GM18520 (cell line): ENCODE data around the gene ZAP70.

Source experiments
- ATAC-seq: cut with Tn5 transposase; IDR thresholded peaks from one replicate; pipeline ENCODE4 v1.9.1; 2021; ENCODE audit not compliant: unreplicated experiment

ZAP70 gene

DNA sequence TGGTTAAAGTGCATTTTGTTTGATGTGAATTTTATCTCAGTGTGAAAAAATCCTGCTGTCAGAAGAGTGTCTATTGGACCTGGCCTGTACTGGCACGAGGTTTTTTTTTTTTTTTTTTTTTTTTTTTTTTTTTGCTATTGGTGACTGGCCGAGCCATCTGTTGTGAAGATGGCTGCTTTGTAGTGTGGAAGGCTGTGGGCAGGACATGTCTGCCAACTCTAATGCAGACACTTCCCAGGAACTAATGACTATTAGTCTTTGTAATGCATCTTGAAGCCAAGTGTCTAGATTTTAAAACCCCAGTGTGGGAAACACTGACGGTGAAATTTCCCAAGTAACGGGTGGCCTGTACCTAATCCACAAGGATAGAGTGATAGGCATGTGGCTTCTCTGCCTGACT is 34.3 kb downstream of the ZAP70 start:
- no peak for ATAC-seq

DNA sequence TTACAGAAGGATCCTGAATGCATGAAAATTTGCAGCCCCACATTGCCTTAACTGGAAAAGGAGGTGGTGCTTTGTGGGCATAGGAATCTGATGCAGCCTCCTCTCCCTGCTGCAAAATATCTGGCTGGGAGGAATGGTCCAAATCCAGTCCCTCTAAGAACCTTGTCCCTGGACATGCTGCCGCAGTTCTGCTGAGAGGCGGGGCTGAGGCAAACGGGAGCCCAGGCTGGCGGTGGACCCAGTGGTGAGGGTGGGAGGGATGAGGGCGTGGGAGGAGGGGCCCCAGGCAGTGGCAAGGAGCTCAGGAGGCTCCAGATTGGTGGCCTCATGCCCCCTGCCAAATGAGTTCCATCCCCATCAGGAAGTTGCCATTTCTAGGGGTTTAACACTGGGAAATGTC is 36.2 kb downstream of the ZAP70 start:
- ATAC-seq = no peak

DNA sequence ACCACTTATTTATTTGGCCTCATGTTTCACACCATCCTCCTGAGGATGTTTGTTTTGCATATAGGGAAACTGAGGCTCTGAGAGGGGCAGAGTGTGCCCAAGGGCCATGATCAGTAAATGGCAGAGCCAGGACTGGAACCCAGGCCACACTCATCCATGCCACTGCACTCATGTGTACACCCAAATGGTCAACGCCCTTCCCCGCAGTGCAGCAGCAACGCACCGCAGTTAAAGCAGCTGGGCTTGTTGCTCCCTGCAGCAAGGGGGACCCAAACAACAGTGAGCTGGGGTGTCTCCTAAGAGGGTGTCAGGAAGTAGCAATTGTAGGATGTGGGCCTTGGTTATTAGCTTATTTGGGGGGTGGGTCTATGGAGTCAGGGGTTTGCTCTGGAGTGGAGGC is 36.6 kb downstream of the ZAP70 start:
- no peak for ATAC-seq

DNA sequence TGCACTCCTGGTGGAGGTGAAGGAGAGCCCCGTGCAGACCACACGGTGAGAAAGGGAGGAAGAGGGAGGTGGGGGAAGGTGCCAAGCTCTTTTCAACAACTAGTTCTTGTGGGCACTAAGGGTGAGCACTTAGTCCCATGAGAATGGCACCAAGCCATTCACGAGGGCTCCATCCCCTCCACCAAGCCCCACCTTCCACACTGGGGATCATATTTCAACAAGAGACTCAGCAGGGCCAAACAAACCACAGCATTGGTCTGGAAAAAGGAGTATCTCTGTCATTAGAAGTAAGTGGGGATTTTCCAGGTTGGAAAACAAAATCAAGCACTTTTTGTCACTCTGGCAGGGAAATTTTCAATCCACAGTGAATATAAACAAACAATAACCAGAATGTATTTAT is 38.4 kb downstream of the ZAP70 start:
- ATAC-seq = no peak

DNA sequence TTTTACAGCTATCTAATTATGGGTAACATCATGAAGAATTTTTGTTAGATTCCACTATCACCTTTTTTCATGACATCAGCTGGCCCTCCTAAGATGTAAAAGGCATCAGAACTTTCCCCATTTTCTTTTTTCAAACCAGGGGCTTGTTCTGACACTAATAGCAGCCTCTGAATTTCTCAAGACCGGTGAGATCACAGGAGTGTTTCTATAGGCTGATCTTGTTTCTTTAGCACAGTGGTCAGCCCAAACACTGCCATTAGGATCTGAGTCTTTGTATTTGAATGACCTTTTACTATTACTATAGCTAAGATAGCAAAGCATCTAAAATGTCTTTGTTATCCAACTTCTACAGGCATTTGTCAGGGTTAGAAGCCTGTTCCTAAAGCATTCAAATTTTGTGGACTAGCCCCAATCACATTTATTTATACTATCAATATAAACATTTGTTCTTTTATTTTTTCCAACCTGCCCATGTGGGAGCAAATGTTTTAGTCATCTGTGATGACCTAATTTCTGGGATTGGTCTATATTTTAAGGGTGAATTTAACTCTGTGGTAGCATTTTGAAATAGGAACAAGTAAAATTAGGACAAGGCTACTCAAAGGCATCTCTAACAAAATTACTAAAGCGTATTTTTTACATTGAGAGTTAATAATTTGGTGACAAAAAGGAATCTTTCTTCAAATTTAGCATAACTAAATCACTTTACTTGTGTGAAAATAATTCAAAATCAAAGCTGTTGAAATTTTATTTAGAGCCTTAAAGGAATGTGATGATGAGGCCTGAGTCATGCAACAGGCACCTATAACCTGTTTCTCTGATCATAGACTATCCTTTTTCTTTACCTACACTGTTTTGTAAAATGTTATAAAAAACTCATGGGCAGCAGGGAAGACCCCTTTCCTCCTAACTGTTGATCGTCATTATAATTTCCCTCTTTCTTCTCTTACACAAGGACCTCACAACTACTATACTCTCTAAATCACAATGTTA is 39.3 kb downstream of the ZAP70 start:
- no peak for ATAC-seq

DNA sequence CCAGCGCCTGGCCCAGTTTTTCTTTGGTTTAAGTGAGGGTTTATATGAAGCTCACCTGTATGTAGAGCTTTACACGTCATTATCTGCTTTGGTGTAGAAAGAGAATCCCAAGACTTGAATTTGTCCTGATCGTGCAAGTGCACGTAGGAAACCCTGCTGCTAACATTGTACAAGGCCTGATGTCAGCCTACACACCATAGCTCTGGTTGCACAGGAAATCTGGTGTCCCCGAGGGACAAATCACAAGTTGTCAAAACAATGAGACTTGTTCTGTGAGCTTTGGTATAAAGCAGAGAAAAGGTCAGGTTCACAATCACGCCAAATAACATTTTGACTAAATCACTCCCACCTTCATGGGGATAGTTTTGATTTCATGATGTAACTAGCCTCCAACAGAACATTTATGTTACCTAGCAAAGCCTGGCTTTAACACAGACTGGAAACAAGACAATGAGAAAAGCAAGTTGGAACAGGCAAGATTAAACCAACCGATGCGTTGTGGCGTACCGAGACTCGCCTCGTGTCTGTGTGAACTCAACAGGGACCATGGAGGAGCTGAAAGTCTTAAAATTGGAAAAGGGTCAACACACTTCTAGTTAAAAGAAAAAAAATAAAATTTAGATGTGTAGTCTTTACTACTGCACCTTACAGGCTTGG is 41.4 kb downstream of the ZAP70 start:
- no peak for ATAC-seq

DNA sequence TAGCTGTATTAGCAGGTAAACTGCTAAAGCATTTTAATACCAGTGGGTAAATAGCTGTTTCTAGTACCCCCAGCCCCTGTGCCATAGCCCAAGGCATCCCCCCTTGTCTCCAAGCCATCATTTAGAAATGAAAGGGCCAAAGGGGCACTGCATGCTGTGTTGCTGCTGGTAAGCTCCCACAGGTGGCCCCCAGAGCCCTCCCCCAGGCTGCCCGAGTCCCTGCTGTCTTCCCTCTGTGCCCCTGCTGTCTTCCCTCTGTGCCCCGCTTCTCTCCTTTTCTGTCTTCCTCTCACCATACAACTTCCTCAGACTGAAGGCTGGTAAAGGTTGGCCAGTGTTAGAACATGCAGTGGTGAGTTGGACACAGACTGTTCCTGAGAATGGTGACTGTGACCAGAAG is 42.1 kb downstream of the ZAP70 start:
- ATAC-seq = no peak

DNA sequence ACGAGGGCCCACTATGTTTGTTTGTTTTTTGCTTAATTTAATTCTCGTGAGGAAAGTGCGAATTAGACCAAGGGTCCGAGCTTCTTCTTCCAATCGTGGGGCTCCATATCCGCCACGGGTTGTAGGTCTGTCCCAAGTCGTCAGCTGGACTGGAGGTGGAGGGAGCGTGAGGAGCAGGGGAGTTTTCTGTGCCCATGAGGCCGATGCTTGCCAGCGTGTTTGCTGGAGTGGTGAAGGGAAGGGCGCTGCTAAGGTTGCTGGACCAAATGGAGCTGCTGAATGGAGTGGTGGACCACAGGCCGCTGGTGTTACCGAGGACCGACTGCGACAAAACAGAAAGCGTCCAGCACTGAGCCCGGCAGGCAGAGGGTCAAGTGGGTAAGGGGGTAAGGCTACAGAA is 43.7 kb downstream of the ZAP70 start:
- ATAC-seq = no peak

DNA sequence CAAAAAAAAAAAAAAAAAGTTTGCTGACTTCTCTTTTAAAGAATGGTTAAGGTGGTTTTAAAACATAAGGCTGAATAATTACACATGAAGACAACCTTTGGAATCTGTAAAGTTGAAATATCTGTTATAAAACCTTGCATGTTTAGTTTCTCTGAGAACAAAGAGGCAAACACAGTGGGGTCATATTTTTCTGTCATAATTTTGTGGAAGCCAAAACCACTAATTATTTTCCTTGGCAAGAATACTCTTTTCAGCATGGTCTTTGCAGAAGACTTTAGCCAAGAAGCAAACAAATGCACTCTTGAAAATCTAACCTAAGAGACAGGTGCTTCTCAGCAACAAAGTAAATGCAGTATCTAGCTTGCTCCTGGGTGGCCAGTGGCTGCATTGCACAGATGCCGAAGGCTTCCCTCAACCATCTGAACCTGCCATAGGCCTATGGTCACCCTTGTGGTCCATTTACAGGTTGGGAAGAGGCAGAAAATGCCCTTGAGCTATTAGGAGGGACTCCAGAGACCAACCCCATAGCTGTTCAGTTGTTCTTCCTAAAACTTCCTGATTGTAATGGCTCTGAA is 44.8 kb downstream of the ZAP70 start:
- no peak for ATAC-seq

DNA sequence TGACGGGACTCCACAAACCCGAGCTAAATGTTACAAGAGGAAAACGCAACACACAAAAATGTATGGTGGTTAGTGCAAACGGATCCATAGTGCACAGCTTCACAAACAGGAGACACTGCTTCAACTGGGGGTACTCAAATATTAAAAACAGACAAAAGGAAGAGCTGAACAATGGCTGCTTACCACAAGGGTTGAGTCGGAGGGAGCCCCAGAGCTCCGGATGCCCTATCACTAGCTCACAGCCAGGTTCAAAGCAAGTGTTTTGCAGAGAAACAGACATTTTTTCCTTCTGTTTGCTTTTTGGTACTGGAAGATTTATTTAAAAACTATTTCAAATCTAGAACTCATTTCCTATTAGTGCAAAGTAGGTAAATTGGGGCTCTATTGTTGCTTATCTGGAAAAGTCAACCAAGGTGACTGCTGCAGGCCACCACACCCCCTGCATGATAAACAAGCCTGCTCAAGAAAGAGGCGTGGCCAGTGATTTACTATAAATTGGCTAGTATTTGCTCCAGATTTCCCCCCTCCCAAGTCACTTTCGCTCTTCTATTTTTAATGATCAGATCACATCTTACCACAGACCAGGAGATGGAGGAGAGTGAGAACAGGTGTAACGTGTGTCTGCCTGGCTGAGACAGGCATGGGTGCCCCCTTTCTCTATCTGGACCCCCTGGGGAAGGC is 46.5 kb downstream of the ZAP70 start:
- ATAC-seq = no peak

DNA sequence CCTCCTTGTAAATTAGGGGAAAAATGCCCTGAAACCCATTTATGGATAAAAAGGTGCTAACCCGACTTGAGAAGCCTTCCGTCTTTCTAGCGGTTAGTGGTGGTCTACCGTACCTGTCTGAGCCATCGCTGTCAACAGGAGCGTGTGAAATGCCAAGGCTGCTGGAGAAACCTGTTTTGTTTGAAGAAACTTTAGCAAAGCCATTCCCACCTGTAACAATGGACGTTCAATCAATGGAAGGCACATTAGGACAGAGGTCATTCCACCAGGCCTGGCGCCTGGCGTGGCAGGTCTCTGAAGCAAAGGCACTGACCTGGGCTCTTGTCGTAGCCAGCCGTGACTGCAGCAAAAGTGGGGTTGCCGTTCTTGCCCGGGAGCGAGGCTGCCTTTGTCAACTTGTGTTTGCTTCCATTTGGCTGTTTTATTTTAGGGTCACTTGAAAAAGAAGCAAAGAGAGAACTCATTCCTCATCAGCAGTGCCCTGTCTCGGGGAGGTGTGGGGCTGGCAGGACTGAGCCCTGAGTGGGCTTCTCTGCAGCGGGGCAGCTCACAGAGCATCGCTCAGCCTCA is 47.2 kb downstream of the ZAP70 start:
- ATAC-seq = no peak

DNA sequence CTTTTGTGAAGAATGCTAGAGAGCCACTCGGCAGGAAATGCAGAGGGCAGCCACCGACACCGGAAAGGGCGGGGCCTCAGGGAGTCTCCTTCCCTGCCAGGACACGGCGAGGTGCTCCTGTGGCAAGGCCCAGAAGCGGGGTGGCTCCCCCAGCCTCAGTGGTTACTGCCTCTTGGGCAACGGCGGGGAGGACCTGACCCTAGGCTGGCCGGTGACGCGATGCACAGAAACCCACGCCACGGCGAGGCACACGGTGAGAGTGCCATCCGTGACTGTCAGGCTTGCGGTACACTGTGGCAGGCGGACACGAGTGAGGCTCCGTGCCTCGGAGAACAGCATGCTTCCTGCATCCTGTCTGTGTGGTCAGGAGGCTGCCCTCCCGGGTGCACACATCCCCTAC is 47.8 kb downstream of the ZAP70 start:
- no peak for ATAC-seq

DNA sequence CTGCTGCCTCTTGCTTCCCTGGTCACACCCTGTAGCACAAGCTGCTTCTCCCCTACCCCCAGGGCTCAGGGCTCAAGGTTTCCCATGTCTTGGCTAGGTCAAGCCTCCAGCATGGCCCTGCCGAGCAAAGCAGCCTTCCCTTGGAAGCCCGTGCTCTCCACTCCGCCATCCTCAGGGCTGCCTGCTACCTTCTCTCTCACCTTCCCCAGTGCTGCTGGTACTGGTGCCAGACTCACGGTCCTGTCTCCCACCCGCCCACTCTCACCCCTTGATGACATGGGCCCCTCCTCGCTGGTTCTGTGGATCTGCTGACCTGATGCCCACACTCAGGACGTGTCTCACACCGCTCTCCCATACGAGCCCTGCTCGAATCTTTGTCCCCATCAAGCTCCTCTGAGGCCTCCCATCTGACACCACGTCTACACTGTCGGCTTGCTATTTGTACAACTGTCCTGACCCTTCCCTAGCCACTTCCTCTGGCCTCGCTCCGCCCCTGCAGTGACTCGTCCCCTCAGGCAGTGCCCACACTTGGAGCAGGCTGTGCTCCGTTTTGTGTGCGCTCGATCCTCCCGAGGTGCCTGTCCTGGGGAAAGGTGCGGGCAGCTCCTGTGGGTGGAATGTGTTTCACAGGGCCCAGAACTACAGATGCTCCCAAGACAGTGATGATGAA is 49.9 kb downstream of the ZAP70 start:
- no peak for ATAC-seq

DNA sequence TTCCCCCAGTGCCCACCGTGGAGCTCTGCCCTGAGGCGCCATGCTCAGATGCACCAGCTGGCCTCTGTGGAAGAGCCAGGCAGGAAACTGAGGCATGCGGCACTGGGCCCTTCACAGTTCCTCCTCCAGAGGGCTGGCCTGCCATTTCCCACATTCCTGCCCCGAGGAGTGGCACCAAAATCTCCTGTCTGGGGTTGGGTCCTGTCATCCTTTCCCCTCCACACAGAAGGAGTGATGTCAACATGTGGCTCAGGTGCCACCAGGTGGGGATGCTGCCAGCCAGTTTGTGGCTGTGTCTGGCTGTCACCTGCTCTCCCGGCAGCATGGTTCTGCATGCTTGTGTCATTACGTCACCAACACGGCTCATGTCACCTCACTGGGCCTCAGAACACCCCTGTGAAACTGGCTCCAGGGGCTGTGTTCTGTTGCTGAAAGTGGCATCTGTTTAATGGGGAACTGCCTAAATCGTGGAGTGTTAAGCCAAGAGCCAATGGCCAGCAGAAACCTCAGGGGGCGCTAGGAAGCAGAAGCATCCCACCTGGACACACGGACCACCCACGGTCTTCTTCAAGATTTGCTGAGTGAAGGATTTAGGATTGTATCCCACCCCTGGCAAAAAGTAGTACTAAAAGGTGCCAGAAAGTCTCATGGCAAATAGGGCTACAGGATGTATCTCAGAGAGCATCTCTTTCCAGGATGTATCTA is 51.3 kb downstream of the ZAP70 start:
- ATAC-seq = no peak

DNA sequence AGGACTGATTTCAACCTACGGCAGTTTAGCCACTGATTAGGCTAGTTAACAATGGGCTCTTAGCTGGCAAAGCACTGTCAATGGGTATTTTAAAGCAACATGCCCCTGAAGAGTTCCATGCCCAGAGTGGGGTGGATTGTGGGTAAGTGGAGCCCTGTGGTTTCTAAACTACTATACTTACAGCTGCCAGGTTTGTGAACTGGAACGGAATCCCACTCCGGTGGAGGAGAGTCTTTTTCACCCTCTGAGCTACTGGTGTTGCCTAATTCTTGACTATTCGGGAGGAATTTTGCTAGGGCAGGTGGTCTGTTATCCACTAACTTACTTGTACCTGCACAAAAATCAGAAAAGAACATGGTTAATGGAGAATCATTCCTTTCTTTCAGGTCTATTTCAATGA is 52.6 kb downstream of the ZAP70 start:
- ATAC-seq = no peak

DNA sequence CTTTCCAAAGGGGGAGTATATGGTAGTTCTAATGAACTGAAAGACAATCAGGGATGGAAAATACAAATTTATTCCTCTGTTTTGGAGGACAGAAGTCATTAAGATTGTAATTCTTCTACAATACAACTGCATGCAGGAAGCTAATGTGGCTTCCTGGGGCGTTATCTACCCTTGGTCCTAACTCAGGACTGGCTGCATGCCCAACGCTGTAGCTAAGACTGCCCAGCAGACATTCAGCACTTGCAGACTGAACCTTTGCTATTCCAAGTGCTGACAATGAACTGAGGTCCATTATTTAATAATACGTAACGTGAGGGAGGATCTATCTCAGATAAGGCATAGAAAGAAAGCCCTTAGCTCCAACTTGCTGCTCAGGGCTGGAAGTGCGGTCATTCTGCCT is 53.2 kb downstream of the ZAP70 start:
- no peak for ATAC-seq

DNA sequence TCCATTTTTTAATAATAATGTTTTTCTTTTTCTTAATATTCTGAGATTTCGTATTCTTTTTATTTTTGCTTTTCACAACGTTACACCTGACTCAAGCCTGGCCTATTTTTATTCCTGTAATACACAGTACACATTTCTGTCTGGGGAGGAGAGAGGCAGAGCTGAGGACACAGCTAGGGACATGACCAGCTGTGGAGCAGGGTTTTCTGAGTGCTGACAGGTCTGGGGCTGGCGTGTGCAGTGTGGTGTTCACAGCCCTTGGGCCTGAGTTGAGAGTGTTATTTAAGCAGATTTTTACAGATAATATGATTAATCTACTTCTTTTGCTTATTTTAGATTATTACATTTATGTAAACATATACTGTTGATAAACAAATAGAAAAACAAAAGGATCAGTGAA is 55.9 kb downstream of the ZAP70 start:
- ATAC-seq = no peak

DNA sequence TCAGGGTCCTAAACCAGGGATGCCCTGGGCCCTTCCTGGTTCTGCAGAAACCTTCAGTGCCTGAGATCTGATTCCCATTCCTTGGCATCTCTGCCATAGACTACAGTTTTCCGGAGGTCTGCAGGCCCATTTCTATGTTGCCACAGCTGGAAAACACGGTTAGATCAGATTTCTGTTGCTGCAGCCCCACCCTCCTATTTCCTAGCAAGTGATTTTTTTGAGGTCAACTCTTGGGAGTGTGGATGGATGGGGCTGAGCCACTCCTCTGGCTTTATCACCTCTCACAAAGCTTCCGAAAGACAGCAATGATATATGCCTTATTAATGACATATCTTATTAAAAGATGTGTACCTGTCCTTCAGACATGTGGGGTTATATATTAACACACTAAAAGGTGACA is 56.3 kb downstream of the ZAP70 start:
- no peak for ATAC-seq

DNA sequence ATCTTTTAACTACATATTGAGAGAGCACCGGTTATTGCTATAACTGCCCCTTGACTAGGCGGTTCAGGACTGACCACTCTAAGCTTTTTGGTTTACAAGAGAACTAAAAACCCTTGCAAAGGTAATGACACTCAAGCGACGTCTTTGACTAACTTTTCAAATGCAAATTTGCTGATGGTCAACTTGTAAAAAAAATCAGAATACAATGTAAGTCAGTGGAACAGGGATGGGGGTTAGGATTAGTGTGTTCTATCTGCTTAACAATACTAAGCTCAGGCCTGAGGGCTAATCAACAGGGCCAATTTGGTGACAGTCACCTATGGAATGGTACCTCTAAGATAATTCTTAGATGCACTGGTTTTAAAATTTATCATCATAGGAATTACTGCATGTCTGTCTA is 57.1 kb downstream of the ZAP70 start:
- no peak for ATAC-seq

DNA sequence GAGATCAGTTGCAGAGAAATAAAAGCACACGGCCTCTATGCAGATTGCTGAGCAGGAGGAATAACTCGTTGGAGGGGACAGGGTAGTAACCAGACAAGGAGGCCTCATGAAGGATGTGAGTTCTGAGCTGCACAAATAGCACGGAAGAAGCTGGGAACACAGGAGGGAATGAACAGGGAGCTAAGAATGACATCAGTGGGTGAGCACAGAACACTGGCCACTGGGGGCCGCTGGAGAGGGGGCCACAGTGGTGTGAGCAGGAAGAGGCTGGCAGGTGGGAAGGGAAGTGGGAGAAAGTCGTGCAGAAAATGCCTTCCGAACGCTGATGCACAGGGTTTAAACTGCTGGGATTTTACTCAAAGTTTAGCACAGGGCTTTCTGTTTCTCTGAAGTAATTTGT is 61.0 kb downstream of the ZAP70 start:
- no peak for ATAC-seq
